Nephron (organoid): ENCODE measurements around the gene ST8SIA6.
A peak's percentile ranks its signal among the peaks of the same experiment; 100 is the strongest.

Experiments used
- H3K27ac Mint-ChIP-seq, 3 experiments: 2 replicates each; pipeline ENCODE4 v1.8.0; 2020; ENCODE audit warnings: mixed read lengths in 3 of 3, mild to moderate bottlenecking in 2 of 3, moderate library complexity in 1 of 3
- H3K27me3 Mint-ChIP-seq: 2 replicates; pipeline ENCODE4 v1.8.0; 2021; ENCODE audit warnings: low read depth, mild to moderate bottlenecking, moderate library complexity, mixed read lengths
- H3K36me3 Mint-ChIP-seq: 2 replicates; pipeline ENCODE4 v1.8.0; 2020; ENCODE audit warnings: low read depth, mixed read lengths
- H3K4me1 Mint-ChIP-seq: 2 replicates; pipeline ENCODE4 v1.8.0; 2020; ENCODE audit warnings: mixed read lengths
- H3K4me3 Mint-ChIP-seq, 3 experiments: 2 replicates each; pipeline ENCODE4 v1.8.0; 2020; ENCODE audit warnings: mild to moderate bottlenecking in 3 of 3, mixed read lengths in 3 of 3, moderate library complexity in 2 of 3
- H3K9me3 Mint-ChIP-seq: 2 replicates; pipeline ENCODE4 v1.8.0; 2020; ENCODE audit warnings: mixed read lengths
- TF ChIP-seq, protein P1 (sequence below), 3 experiments: fragments of 200-600 bp; sonication (generic); IDR thresholded peaks; one replicate each; pipeline ENCODE4 v1.5.0; 2021; ENCODE audit warnings: antibody characterized with exemption in 3 of 3; ENCODE audit not compliant: unreplicated experiment in 3 of 3

The ST8SIA6 gene

DNA sequence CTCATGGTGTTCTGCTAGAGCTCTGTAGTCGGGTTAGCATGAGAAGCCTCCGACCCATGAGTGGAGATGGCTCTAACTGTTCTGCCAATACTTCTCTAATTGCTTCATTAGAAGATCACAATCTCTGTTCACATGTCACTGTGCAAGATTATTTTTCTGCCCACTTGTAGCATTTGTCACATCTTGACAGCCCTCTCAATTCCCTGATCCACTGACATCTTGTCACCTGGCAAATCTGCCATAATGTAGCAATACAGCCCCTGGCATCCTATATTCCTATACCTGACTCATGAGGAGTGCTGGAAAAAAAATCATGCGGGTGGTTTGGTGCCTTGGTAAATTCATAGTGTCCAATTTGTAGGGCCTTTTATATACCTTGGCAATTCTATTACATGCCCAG, 58.4 kb downstream of the ST8SIA6 start:
- no peaks in the 10 kb centered on the region for H3K4me1 Mint-ChIP-seq
- H3K9me3 Mint-ChIP-seq: peaks cover 4% of the 10 kb centered on the region
- H3K36me3 Mint-ChIP-seq: no peaks in the 10 kb centered on the region
- H3K4me3 Mint-ChIP-seq: no peak overlapping the region
- no peak overlapping the region for H3K27ac Mint-ChIP-seq
- TF ChIP-seq, protein P1, sequence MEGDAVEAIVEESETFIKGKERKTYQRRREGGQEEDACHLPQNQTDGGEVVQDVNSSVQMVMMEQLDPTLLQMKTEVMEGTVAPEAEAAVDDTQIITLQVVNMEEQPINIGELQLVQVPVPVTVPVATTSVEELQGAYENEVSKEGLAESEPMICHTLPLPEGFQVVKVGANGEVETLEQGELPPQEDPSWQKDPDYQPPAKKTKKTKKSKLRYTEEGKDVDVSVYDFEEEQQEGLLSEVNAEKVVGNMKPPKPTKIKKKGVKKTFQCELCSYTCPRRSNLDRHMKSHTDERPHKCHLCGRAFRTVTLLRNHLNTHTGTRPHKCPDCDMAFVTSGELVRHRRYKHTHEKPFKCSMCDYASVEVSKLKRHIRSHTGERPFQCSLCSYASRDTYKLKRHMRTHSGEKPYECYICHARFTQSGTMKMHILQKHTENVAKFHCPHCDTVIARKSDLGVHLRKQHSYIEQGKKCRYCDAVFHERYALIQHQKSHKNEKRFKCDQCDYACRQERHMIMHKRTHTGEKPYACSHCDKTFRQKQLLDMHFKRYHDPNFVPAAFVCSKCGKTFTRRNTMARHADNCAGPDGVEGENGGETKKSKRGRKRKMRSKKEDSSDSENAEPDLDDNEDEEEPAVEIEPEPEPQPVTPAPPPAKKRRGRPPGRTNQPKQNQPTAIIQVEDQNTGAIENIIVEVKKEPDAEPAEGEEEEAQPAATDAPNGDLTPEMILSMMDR (IDR thresholded peaks at IDR 0.05; ENCODE audit: unreplicated experiment in 3 of 3): no peak
- H3K27me3 Mint-ChIP-seq: peaks cover 4% of the 10 kb centered on the region

DNA sequence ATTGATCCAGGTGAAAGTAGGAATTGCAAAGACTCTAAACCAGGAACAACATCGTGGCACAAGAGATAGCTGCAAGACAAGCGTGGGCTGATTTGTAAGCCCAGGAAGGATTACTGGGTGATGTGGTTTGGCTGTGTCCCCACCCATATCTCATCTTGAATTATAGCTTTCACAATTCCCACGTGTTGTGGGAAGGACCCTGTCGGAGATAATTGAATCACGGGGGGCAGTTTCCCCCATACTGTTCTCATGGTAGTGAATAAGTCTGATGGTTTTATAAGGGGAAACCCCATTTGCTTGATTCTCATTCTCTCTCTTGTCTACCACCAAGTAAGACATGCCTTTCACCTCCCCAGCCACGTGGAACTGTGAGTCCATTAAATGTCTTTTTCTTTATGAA, 59.5 kb downstream of the ST8SIA6 start:
- no peak overlapping the region for H3K27ac Mint-ChIP-seq
- H3K4me1 Mint-ChIP-seq: no peaks in the 10 kb centered on the region
- peaks cover 3% of the 10 kb centered on the region for H3K9me3 Mint-ChIP-seq
- H3K27me3 Mint-ChIP-seq: peaks cover 4% of the 10 kb centered on the region
- TF ChIP-seq, protein P1 (IDR thresholded peaks at IDR 0.05; ENCODE audit: unreplicated experiment in 3 of 3): no peak
- no peaks in the 10 kb centered on the region for H3K36me3 Mint-ChIP-seq
- H3K4me3 Mint-ChIP-seq: no peak overlapping the region

DNA sequence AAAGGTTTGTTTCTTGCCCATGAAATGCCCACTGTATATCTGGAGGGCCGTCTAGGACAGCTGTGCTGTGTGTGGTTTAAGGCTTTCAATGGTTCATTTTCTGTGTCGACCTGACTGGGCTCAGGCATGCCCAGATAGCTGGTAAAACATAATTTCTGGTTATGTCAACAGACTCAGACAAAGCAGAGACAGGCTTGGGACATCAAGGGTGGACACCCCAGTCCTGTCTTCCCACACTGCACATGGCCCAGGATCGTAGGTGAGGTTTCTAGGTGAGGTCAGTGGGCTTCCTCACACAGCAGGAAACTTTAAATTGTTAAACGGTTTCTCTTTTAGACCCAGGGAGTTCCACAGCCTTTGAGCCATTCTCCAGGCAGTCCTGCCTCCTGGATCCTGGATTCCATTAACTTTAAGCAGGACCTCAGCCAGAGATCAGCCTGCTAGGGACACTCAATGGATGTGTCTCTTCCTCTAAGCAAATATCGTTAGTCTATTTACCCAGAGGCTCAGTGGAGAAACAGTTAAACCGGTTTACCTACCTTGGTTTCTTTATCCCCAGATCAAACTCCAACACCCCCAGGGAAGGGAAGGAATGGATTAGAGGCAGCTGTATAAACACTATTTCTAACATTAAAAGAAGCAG, 66.4 kb downstream of the ST8SIA6 start:
- H3K27me3 Mint-ChIP-seq: no peaks in the 10 kb centered on the region
- H3K27ac Mint-ChIP-seq: peak overlapping the region; percentile 41 to 61 (median 53)
- H3K4me1 Mint-ChIP-seq: peaks cover 23% of the 10 kb centered on the region
- no peaks in the 10 kb centered on the region for H3K36me3 Mint-ChIP-seq
- H3K9me3 Mint-ChIP-seq: no peaks in the 10 kb centered on the region
- H3K4me3 Mint-ChIP-seq: no peak overlapping the region
- TF ChIP-seq, protein P1 (IDR thresholded peaks at IDR 0.05; ENCODE audit: unreplicated experiment in 3 of 3): no peak

DNA sequence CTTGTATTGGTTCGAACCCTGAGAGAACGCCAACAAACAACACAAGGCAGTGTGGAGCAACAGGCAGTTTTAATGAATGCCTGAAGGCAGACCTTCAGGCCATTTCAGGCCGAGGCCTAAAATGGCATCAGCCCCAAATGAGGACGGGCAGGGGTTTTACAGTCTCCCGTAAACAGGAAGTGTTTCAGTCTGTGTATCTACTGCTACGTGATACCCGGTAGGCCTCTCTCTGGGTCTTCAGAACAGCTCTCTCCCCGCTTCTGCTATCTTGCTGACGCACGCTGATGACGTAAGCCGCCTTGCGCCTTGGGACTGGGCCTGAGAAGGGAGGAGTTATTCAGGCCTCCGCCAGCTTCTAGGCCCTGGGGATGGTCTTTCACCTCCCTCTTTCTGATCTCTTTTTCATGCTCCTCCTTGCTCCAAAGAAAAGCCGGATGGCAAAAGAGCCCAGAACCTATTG, 67.7 kb downstream of the ST8SIA6 start:
- Mint-ChIP-seq H3K27me3 (no peaks in the 10 kb centered on the region), H3K4me3 (no peak overlapping the region), H3K27ac (no peak overlapping the region), H3K9me3 (no peaks in the 10 kb centered on the region), H3K4me1 (peaks cover 25% of the 10 kb centered on the region), H3K36me3 (no peaks in the 10 kb centered on the region)
- TF ChIP-seq, protein P1 (IDR thresholded peaks at IDR 0.05; ENCODE audit: unreplicated experiment in 3 of 3): no peak

DNA sequence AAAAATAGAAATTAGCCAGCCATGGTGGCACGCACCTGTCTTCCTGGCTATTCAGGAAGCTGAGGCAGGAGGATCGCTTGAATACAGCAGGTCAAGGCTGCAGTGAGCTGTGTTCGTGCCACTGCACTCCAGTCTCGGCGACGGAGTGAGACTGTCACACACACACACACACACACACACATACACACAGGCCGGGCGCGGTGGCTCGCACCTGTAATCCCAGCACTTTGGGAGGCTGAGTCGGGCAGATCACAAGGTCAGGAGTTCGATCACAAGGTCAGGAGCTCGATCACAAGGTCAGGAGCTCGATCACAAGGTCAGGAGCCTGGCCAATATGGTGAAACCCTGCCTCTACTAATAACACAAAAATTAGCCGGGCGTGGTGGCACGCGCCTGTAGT, 68.4 kb downstream of the ST8SIA6 start:
- H3K4me1 Mint-ChIP-seq: peaks cover 27% of the 10 kb centered on the region
- TF ChIP-seq, protein P1 (IDR thresholded peaks at IDR 0.05; ENCODE audit: unreplicated experiment in 3 of 3): no peak
- no peaks in the 10 kb centered on the region for H3K27me3 Mint-ChIP-seq
- H3K27ac Mint-ChIP-seq: no peak overlapping the region
- no peaks in the 10 kb centered on the region for H3K9me3 Mint-ChIP-seq
- H3K4me3 Mint-ChIP-seq: no peak overlapping the region
- no peaks in the 10 kb centered on the region for H3K36me3 Mint-ChIP-seq

DNA sequence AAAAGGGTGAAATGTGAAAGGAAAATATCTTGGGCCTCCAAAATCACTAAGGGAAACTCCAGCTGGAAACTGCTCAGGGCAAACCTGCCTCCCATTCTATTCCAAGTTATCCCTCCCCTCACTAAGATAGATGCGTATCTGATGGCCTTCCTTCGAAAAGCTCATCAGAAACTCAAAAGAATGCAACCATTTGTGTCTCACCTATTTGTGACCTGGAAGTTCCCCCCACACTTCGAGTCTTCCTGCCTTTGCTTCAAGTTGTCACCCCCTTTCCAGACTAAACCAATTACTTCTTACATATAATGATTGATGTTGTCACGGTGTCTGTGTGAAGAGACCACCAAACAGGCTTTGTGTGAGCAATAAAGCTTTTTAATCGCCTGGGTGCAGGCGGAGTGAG, 69.3 kb downstream of the ST8SIA6 start:
- TF ChIP-seq, protein P1 (IDR thresholded peaks at IDR 0.05; ENCODE audit: unreplicated experiment in 3 of 3): no peak
- no peaks in the 10 kb centered on the region for H3K27me3 Mint-ChIP-seq
- H3K36me3 Mint-ChIP-seq: no peaks in the 10 kb centered on the region
- H3K4me3 Mint-ChIP-seq: no peak overlapping the region
- H3K4me1 Mint-ChIP-seq: peaks cover 32% of the 10 kb centered on the region
- H3K27ac Mint-ChIP-seq: peak overlapping the region in 2 of 3 experiments; percentile 84 to 86
- no peaks in the 10 kb centered on the region for H3K9me3 Mint-ChIP-seq
